GM15510 (cell line): ENCODE measurements around the gene KLRC4.
"Not testable (repeated sequence)": the region's sequence is repeated elsewhere in the genome, so short reads cannot be mapped to it uniquely, and the experiment has no call there.

Experiments used
- POLR2A ChIP-seq: IDR thresholded peaks from 3 replicates; pipeline ENCODE4 v1.6.1; 2011; ENCODE audit warnings: borderline replicate concordance; ENCODE audit not compliant: insufficient read length; ENCODE audit errors: extremely low read depth

Gene KLRC4, protein sequence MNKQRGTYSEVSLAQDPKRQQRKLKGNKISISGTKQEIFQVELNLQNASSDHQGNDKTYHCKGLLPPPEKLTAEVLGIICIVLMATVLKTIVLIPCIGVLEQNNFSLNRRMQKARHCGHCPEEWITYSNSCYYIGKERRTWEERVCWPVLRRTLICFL

DNA sequence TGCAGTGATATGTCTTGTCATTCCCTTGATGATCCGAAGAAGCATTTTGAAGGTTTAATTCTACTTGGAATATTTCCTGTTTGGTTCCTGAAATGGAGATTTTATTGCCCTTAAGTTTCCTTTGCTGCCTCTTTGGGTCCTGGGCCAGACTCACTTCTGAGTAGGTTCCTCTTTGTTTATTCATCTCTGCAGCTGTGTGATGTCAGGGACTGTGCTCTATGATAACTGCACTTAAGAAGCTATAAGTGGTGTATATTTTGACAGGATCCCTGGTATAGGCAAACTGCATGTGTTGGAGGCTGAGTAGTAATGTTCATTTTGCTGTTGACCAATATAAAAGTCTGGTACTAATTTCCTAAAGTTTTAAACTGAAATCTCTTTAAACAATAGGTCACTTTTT is at the start of gene KLRC4:
Gene KLRC4 (minus strand): TSS at position 366 of the 400 bp plus-strand sequence. CDS start 182 bp downstream, at position 184.
- TF ChIP-seq POLR2A, result no peak

GRCh38 chr12:10457760-10458159 is 48.2 kb upstream of the KLRC4 start:
- TF ChIP-seq POLR2A, result no peak

DNA sequence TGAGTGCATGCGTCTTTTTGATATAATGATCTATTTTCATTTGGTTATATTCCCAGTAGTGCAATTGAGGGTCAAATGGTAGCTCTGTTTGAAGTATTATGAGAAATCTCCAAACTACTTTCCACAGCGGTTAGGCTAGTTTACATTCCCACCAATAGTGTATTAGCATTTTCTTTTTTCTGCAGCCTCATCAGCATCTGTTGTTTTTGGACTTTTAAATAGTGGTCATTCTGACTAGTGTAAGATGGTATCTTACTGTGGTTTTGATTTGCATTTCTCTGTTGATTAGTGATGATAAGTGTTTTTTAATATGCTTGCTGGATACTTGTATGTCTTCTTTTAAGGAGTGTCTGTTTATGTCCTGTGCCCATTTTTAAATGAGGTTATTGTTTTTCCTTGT is 47.3 kb upstream of the KLRC4 start:
- no peak for TF ChIP-seq POLR2A

DNA sequence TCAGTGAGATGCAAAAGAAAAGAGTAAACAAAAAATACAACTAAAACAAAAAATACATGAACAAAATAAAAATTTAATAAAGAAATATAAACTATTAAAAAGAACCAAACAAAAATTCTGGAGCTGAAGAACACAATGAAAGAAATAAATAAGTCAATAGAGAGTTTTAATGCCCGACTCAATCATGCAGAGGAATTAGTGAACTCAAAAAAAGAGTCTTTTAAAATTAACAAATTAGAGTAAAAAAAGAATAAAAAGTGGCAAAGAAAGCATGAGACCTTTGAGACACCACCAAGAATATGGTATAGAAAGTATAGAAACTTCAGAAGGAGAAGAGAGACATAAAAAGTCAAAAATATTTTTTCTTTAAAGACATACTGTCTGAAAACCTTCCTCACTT is 46.2 kb upstream of the KLRC4 start:
- TF ChIP-seq POLR2A, result no peak

GRCh38 chr12:10454531-10454930 is 45.0 kb upstream of the KLRC4 start:
- TF ChIP-seq POLR2A, result no peak

DNA sequence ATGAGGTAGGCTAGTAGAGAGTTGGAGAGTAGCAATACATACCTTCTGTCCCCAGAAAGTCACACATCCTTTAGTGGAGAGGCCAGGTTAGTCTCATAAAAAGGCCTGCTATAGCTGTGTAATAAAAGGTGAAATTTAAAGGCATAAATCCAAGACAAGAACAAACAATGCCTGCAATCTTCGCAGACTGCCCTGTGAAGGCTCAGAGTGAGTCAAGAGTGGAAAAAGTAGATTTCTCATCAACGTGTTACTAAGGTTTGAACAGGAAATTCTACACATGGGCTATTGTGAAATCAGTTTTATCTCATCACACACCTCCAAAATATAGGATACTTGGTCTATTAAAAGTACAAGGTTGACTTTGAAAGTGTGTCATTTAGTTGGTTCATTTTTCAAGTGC is 43.6 kb upstream of the KLRC4 start, which contains the start of gene KLRC1:
Gene KLRC1 (minus strand): TSS at position 222 of the 400 bp plus-strand sequence. CDS start 2,221 bp downstream, outside the sequence.
- no peak for TF ChIP-seq POLR2A

DNA sequence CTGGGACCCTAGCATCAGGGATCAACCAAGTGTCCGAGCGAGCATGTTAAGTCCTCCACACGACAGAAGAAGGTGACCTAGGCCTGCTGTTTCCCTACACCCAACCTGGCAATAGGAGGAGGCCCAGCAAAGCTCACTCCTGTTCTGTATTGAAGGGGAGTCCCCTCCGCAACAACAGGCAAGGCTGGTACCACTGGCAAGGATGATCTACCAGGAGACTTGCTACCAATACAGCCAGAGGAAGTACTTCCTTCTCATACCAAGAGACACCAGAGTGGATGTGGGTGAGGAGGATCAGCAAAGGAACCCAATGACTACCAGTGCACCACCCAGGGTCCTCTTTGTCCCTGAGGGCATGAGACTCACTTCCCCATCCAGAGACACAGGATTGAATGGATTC is 38.7 kb upstream of the KLRC4 start:
- TF ChIP-seq POLR2A, result no peak

GRCh38 chr12:10435816-10436215 is 26.3 kb upstream of the KLRC4 start, which contains the start of gene KLRC2:
TSS of gene KLRC2 (minus strand) at chr12:10436010. CDS start at chr12:10435986, 24 bp downstream.
- not testable (repeated sequence) for TF ChIP-seq POLR2A

- not testable (repeated sequence) for TF ChIP-seq POLR2A
Observed at GRCh38 chr12:10420334-10420733, 10.8 kb upstream of the KLRC4 start, which contains the start of gene KLRC3. TSS of gene KLRC3 (minus strand) at chr12:10420595. CDS start at chr12:10420550, 45 bp downstream.

DNA sequence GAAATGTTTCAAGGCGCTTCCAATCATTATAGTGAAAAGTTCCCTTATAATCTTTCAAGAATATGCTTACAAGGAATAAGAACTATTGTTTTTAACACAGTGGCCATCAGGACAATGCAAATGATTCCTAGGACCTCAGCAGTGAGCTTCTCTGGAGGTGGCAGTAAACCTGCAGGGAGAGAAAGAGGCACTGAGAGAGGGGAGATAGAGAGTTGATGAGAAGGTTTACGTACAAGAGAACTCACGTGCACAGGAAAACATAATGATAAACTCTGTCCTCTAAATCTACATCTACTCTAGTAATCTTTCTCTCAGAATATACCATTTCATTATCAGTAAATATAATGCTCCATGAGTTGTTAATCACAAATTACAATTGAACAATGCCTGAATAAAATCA is 715 bp downstream of the KLRC4 start:
- TF ChIP-seq POLR2A, result no peak

DNA sequence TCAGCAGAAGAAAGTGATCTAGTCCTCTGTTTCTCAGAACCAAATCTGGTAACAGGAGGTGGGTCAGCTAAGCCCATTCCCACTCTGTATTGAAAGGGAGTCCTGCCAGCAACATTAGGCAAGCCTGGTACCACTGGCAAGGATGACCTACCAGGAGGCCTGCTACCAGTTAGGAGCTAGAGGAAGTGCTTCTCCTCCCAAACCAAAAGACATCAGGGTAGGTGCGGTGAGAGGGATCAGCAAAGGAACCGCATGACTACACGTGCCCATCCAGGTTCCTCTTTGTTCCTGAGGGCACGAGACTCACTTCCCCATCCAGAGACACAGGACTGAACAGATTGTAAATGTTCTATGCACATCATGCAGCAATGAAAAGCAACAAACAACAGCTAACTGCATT is 2.8 kb downstream of the KLRC4 start:
- no peak for TF ChIP-seq POLR2A

DNA sequence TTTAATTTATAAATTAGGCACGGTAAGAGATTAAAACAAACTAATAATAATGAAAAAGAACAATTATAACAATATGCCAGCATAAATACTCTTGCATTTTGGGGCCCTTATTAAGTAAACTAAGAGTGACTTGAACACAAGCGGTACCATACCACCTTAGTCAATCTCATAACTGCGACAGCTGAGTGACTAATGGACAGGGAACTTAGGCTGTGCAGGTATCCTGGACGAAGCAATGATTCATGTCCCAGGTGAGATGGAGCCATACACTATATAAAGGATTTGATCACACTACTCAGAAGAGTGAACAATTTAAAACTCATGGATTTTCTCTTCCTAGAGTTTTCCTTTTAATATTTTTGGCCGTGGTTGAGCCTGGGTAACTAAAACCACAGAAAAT is 4.3 kb downstream of the KLRC4 start:
- no peak for TF ChIP-seq POLR2A

GRCh38 chr12:10404798-10405197 is 4.8 kb downstream of the KLRC4 start:
- TF ChIP-seq POLR2A, result no peak

DNA sequence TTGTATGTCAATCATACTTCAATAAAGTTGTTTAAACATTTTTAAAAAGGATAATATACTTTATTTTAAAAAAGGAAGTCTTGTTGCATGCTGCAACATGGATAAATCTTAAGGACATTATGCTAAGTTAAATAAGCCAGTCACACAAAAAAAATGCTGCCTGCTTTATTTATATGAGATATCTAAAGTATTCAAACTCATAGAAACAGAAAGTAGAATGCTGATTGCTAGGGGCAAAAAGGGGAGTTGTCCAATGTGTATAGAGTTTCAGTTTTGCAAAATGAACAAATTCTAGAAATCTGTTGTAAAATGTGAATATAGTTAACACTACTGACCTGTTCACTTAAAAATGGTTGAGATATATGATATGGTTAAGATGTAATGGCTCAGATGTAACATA is 8.7 kb downstream of the KLRC4 start:
- no peak for TF ChIP-seq POLR2A

DNA sequence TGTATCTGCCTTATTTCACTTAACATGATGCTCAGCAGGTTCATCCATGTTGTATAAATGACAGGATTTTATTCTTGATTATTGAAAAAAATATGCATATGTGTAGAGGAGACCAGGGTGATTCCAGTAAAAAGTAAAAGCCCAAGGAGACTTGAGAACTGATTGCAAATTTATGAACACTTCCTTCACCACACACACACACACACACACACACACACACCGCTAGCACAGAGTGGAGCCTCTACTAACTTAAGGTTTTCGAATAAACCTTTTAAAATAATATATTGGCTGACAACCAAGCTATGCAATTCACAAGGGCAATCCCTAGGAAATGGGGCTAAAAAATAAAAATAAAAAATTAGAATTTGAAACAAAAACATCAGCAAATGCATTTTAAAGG is 11.4 kb downstream of the KLRC4 start:
- TF ChIP-seq POLR2A, result no peak

DNA sequence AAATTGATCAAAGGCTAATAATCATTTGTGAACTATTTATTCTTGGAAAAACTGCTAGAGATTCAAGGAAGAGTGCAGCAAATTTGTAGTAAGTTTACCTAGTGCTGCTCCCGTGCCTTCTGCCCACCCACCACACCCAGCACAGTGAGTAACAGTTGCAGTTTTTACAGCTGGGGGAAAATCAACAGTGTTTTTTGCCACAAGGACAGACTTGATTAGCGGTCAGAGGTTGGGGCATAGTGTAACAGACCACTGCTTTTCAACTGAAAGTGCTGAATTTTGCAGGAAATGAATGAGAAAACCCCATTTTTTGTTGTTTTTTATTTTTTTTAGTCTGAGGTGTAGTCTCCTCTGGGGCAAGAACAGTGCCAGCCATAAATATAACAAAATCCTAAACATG is 12.3 kb downstream of the KLRC4 start:
- no peak for TF ChIP-seq POLR2A
